GM12891 (cell line): ENCODE measurements around the gene CAP2.
"Not testable (repeated sequence)": the region's sequence is repeated elsewhere in the genome, so short reads cannot be mapped to it uniquely, and the experiment has no call there.

Experiments
- DNase-seq: peaks from one replicate; pipeline ENCODE4 v3.0.0; 2011; ENCODE audit warnings: low spot score; ENCODE audit not compliant: insufficient read length
- FAIRE-seq: peaks from 2 replicates; lab custom pipeline; 2011; peaks lifted over from hg19 to GRCh38; lab: Jason Lieb, UNC
- PAX5 ChIP-seq: IDR thresholded peaks from 2 replicates; pipeline ENCODE4 v1.6.1; 2011; ENCODE audit warnings: low read length, moderate library complexity, mild to moderate bottlenecking; ENCODE audit not compliant: insufficient read depth, severe bottlenecking
- POLR2A ChIP-seq: IDR thresholded peaks from 2 replicates; pipeline ENCODE4 v1.6.1; 2011; ENCODE audit warnings: low read depth, low read length, control low read depth
- POLR2AphosphoS5 ChIP-seq: IDR thresholded peaks from 2 replicates; pipeline ENCODE4 v1.6.1; 2011; ENCODE audit warnings: low read depth, low read length, control low read depth
- POU2F2 ChIP-seq: IDR thresholded peaks from 2 replicates; pipeline ENCODE4 v1.6.1; 2011; ENCODE audit warnings: low read depth, mild to moderate bottlenecking, control low read depth, low read length, moderate library complexity
- SPI1 ChIP-seq: IDR thresholded peaks from 2 replicates; pipeline ENCODE4 v1.6.1; 2011; ENCODE audit warnings: low read depth, low read length, control low read depth
- TAF1 ChIP-seq: IDR thresholded peaks from 2 replicates; pipeline ENCODE4 v1.6.1; 2011; ENCODE audit warnings: low read depth, low read length, control low read depth

The CAP2 gene

DNA sequence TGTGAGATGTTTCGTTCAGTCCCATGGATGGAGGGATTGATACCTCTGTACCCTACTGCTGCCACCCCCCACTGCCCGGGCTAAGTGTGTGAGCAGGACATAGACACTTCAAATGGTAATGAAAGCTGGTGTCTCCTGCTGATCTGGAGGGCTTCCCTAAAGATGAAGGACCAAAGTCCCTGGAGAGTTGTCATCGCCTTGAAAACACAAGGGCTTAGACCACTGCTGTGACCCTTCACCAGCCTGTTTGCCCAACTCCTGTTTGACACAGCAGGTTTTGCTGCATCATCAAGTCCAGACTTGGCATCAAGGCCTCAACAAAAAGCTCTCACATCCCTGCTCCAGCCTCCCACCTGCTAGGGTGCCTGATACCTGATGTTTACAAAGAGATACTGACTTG lies 148.8 kb downstream of the CAP2 start:
- FAIRE-seq: no peak
- TF ChIP-seq SPI1 (no peak), PAX5 (no peak), TAF1 (no peak), POU2F2 (no peak), POLR2AphosphoS5 (no peak), POLR2A (no peak)
- DNase-seq: no peak

DNA sequence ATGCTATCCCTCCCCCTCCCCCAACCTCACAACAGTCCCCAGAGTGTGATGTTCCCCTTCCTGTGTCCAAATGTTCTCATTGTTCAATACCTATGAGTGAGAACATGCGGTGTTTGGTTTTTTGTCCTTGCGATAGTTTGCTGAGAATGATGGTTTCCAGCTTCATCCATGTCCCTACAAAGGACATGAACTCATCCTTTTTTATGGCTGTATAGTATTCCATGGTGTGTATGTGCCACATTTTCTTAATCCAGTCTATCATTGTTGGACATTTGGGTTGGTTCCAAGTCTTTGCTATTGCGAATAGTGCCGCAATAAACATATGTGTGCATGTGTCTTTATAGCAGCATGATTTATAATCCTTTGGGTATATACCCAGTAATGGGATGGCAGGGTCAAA lies 152.3 kb downstream of the CAP2 start:
- not testable (repeated sequence) for DNase-seq, FAIRE-seq

DNA sequence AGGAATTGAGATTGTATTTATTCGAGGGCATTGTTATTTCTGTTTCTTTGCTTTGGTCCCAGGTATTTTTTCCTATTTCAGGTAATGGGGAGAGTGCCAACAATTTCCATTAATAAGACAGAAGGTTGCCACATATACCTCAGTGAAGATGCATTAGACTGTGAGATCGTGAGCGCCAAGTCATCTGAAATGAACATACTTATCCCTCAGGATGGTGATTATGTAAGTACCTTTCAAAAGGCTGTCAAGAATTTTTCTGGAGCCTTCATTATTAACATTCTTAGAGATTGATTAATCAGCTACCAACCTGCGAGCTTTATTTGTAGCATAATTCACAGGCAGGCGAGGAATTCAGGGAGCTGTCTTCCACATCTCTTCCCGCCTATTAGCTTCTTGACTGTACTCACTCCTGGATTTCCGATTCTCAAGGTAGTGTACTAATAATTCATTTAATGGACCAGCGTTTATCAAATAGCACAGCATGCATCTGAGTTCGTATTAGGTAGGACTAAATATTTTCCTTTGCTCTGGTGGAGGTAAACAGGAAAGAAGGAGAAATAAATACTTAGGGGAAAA lies 158.1 kb downstream of the CAP2 start:
- no peak for FAIRE-seq

DNA sequence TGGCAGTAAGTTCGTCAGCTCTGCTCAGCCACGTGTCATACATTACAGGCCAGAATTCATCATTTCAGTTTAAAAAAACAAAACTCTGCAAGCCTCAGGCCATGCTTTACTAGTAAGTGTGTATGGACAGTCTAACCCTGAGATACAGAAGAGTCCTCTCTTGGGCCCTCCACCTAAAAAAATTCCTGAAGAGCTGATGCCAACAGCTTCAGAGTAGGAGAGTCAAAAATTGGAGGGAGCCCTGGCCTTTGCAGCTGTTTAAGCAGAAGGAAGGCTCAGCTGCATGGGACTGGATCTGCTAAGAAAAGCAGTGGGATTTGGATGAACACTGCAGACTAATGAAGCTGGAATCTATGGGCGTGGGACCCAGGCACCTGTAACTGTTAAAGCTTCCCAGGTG lies 159.5 kb downstream of the CAP2 start:
- no peak for FAIRE-seq
- no peak for DNase-seq
- TF ChIP-seq POLR2AphosphoS5: no peak
- TF ChIP-seq POU2F2: no peak
- TF ChIP-seq POLR2A: no peak
- TF ChIP-seq SPI1: no peak

More for the DNA sequence above, 158.1 kb downstream of the CAP2 start:
- no peak for DNase-seq
- no peak for TF ChIP-seq SPI1
- TF ChIP-seq TAF1: no peak
- no peak for TF ChIP-seq PAX5
- no peak for TF ChIP-seq POU2F2
- TF ChIP-seq POLR2A: no peak
- TF ChIP-seq POLR2AphosphoS5: no peak

DNA sequence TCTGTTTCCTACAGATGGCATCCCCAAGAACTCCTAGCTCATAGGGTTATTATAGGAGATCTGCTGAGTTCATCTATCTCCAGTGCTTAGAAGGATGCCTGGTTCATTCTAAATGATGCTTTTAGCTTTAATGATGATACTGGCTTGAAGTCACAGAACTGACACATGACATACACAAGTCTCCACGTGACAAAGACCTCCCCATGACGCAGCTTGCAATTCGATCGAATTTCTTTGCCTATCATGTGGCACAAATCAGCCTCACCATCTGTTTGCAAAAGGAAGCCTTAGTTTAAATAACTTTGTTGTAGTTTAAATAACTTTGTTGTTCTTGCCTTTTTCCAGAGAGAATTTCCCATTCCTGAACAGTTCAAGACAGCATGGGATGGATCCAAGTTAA lies 162.6 kb downstream of the CAP2 start:
- FAIRE-seq (no peak), DNase-seq (no peak)
- TF ChIP-seq SPI1 (no peak), POLR2AphosphoS5 (no peak)

DNA sequence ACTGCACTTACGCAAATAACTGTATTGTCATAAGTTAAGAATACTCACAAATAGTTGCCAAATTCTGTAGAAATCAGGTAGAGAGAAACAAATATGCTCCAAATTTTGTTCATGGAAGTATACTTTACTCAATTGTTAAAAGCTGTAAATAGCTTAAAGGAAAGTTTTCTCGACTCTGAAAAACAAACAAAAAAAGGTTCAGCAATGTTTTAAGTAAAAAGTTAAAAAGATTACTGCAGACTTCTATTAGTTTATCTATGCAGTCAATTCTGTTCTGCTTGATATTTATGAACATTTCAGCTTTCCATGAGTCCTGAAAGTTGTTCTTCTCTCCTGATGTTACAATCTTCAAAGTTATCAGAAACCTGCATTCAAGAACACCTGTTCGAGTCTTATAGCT lies 169.2 kb downstream of the CAP2 start:
- no peak for FAIRE-seq
- TF ChIP-seq PAX5 (no peak), POU2F2 (no peak), TAF1 (no peak), POLR2AphosphoS5 (no peak), POLR2A (no peak), SPI1 (no peak)
- DNase-seq: no peak

DNA sequence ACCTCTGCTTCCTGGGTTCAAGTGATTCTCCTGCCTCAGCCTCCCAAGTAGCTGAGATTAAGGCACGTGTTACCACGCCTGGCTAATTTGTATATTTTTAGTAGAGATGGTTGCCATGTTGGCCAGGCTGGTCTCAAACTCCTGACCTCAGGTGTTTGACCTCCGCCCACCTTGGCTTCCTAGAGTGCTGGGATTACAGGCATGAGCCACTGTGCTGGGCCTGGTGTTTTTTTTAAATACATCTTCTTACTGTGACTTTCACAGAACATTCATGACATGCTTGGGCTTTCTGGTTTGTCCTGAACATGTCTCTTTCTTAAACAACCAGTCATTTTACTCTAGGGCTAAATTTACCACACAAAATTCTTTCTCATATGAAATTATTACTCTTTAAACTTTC lies 172.0 kb downstream of the CAP2 start:
- FAIRE-seq: no peak
- TF ChIP-seq POLR2A: no peak
- no peak for TF ChIP-seq SPI1

DNA sequence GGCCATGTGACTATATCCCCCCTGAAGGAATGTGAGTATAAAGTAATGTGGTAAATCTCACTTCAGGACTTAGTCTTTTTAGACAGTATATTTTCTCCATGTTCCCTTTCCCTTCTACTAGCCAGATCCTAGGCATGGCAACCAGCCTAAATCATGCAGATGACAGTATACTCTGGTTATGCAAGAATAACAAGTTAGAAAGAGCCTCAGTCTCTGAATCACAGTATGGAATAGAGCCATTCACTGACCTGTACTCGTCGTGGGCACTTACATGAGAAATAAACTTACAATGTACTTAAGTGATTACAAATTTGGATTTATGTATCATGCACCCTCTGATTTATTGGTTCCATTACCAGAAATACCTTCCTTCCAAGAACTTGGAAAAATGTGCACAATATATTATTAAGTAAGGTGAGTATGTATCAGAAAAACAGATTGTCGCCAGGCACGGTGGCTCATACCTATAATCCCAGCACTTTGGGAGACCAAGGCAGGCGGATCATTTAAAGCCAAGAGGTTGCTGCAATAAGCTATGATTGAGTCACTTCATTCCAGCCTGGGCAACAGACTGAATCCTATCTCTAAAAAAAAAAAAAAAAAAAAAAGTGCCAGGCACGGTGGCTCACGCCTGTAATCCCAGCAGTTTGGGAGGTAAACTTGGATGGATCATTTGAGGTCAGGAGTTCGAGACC lies 181.6 kb downstream of the CAP2 start:
- TF ChIP-seq PAX5: no peak
- TF ChIP-seq POU2F2: no peak
- TF ChIP-seq SPI1: no peak
- no peak for TF ChIP-seq POLR2AphosphoS5
- TF ChIP-seq POLR2A: no peak
- no peak for TF ChIP-seq TAF1
- DNase-seq (no peak), FAIRE-seq (no peak)

More for the DNA sequence above, 172.0 kb downstream of the CAP2 start:
- DNase-seq: no peak

DNA sequence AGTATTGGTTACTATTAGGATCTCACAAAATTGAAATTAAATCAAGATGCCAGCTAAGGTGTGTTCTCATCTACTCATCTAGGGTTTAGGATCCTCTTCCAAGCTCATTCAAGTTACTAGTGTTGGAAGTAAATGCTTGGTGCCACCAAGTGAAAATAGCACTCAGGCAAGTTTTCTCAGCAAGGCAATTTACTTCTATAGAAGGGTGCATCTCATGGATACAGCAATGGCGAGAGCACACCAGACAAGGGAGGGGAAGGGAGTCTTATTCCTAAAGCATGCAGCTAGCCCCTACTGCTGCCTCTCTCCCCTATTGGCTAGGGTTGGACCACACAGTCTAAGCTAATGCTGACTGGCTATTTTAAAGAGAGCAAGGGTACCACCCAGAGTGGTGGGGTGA lies 183.7 kb downstream of the CAP2 start:
- DNase-seq (no peak), FAIRE-seq (no peak)
- TF ChIP-seq PAX5 (no peak), POLR2AphosphoS5 (no peak), POU2F2 (no peak), TAF1 (no peak), SPI1 (no peak), POLR2A (no peak)

DNA sequence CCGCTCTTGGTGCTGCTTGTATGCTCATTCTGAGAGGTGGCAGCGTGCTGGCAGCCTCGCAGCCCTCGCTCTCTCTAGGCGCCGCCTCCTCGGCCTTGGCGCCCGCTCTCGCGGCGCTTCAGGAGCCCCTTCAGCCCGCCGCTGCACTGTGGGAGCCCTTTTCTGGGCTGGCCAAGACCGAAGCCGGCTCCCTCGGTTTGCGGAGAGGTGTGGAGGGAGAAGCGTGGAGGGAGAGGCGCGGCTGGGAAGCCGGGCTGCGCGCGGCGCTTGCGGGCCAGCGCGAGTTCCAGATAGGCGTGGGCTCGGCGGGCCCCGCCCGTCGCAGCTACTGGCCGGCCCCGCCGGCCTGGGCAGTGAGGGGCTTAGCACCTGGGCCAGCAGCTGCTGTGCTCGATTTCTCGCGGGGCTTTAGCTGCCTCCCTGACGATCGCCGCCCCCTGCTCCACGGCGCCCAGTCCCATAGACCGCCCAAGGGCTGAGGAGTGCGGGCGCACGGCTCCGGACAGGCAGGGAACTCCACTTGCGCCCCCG lies 187.2 kb downstream of the CAP2 start:
- DNase-seq (no peak), FAIRE-seq (no peak)
- no peak for TF ChIP-seq POU2F2
- TF ChIP-seq PAX5: no peak
- no peak for TF ChIP-seq TAF1
- TF ChIP-seq POLR2AphosphoS5: no peak
- no peak for TF ChIP-seq SPI1
- TF ChIP-seq POLR2A: no peak

DNA sequence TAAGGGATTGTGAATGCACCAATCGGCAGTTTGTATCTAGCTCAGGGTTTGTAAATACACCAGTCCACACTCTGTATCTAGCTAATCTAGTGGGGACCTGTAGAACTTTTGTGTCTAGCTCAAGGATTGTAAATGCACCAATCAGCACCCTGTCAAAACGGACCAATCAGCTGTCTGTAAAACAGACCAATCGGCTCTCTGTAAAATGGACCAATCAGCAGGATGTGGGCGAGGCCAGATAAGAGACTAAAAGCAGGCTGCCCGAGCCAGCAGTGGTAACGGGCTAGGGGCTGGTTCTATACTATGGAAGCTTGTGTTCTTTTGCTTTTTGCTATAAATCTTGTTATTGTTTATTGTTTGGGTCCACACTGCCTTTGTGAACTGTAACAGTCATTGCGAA lies 187.9 kb downstream of the CAP2 start:
- not testable (repeated sequence) for FAIRE-seq, DNase-seq
